ENCODE measurements around the gene CNNM1. TPM values are rescaled to one million over a fixed set of nuclear protein-coding genes. Genes with fewer than 3 reads are reported as not detected.

The CNNM1 gene
- total RNA-seq, 4 donors from 2014 or later, result 0.16 to 0.68 (median 0.20) TPM

- TF ChIP-seq CTCF (IDR thresholded peaks at IDR 0.05; ENCODE audit: low read depth), result no peak
Measured at GRCh38 chr10:99318475-99318874, 10.7 kb upstream of the CNNM1 start.

GRCh38 chr10:99325281-99325680, 3.9 kb upstream of the CNNM1 start:
- no peak for TF ChIP-seq CTCF (IDR thresholded peaks at IDR 0.05; ENCODE audit: low read depth)

GRCh38 chr10:99326871-99327270, 2.3 kb upstream of the CNNM1 start:
- no peak for TF ChIP-seq CTCF (IDR thresholded peaks at IDR 0.05; ENCODE audit: low read depth)

- no peak for TF ChIP-seq CTCF (IDR thresholded peaks at IDR 0.05; ENCODE audit: low read depth)
Measured at GRCh38 chr10:99328579-99329303, 415 bp upstream of the CNNM1 start.

GRCh38 chr10:99329554-99330346, 594 bp downstream of the CNNM1 start:
- no peak for TF ChIP-seq CTCF (IDR thresholded peaks at IDR 0.05; ENCODE audit: low read depth)

- TF ChIP-seq CTCF (IDR thresholded peaks at IDR 0.05; ENCODE audit: low read depth), result no peak
Measured at GRCh38 chr10:99330347-99330924, 1.3 kb downstream of the CNNM1 start.

- TF ChIP-seq CTCF (IDR thresholded peaks at IDR 0.05; ENCODE audit: low read depth), result no peak
Measured at GRCh38 chr10:99331207-99331803, 2.1 kb downstream of the CNNM1 start.
